Hindlimb muscle (tissue), 1 donor: ENCODE results near the gene FHL5. TPM values are rescaled to one million over a fixed set of nuclear protein-coding genes. Genes with fewer than 3 reads are reported as not detected.
A peak's percentile ranks its signal among the peaks of the same experiment; 100 is the strongest.
"Not testable (repeated sequence)": the region's sequence is repeated elsewhere in the genome, so short reads cannot be mapped to it uniquely, and the experiment has no call there.

Experiments used
- DNase-seq: peaks from one replicate; pipeline ENCODE4 v3.0.0-alpha.2; 2013
- polyA plus RNA-seq: library from polyadenylated mRNA; unstranded; fragments of 120-200 nt; gene quantifications from one replicate; pipeline ENCODE4 v1.2.1, GENCODE V29; 2013; ENCODE audit not compliant: insufficient read length

FHL5 gene
- polyA plus RNA-seq, 1 donor = 1.1 TPM

- no peak for DNase-seq
These were observed 48.5 kb downstream of the FHL5 start for GRCh38 chr6:96611342-96611991.

- no peak for DNase-seq
These were observed 50.5 kb downstream of the FHL5 start for GRCh38 chr6:96613291-96613999.

- DNase-seq = no peak
These were observed 57.9 kb downstream of the FHL5 start for GRCh38 chr6:96620851-96621250.

GRCh38 chr6:96621983-96622382, 59.1 kb downstream of the FHL5 start:
- no peak for DNase-seq

GRCh38 chr6:96624957-96625356, 62.0 kb downstream of the FHL5 start:
- DNase-seq = no peak

- peak; percentile 10 for DNase-seq
These were observed 63.9 kb downstream of the FHL5 start for GRCh38 chr6:96626759-96627364.

GRCh38 chr6:96631248-96631647, 68.3 kb downstream of the FHL5 start:
- no peak for DNase-seq

- not testable (repeated sequence) for DNase-seq
These were observed 75.1 kb downstream of the FHL5 start for GRCh38 chr6:96637979-96638378.

- no peak for DNase-seq
These were observed 82.2 kb downstream of the FHL5 start for GRCh38 chr6:96645106-96645505.

GRCh38 chr6:96649926-96650325, 87.0 kb downstream of the FHL5 start:
- DNase-seq = no peak

GRCh38 chr6:96651816-96652215, 88.9 kb downstream of the FHL5 start:
- no peak for DNase-seq

- no peak for DNase-seq
These were observed 89.6 kb downstream of the FHL5 start for GRCh38 chr6:96652552-96652951.

- no peak for DNase-seq
These were observed 90.3 kb downstream of the FHL5 start for GRCh38 chr6:96653181-96653580.

GRCh38 chr6:96656567-96656966, 93.6 kb downstream of the FHL5 start:
- no peak for DNase-seq

- DNase-seq = no peak
These were observed 94.4 kb downstream of the FHL5 start for GRCh38 chr6:96657344-96657743.

GRCh38 chr6:96659084-96659845, 96.3 kb downstream of the FHL5 start:
- DNase-seq = no peak

Other genes with a start within 250 kb of the FHL5 start
- 26.6 TPM for gene UFL1, start 41.3 kb upstream of the FHL5 start, polyA plus RNA-seq